AG09319 (cell line): ENCODE measurements around the gene DCXR.

Experiments used
- DNase-seq: peaks from one replicate; pipeline ENCODE4 v3.0.0-alpha.2; 2010; ENCODE audit warnings: low read depth; ENCODE audit errors: extremely low read depth
- CTCF ChIP-seq: IDR thresholded peaks from 2 replicates; pipeline ENCODE4 v1.5.1; 2011; ENCODE audit warnings: low read depth, mild to moderate bottlenecking, inconsistent platforms, low read length, moderate library complexity

The DCXR gene

GRCh38 chr17:82077617-82078358 is 40.3 kb upstream of the DCXR start:
- no peak for DNase-seq
- no peak for TF ChIP-seq CTCF

- TF ChIP-seq CTCF, result no peak
- DNase-seq, result no peak
Measured at GRCh38 chr17:82076785-82077591, 39.5 kb upstream of the DCXR start.

GRCh38 chr17:82076018-82076784 is 38.7 kb upstream of the DCXR start:
- no peak for TF ChIP-seq CTCF
- DNase-seq, result no peak

GRCh38 chr17:82073446-82073845 is 35.9 kb upstream of the DCXR start:
- DNase-seq, result no peak
- TF ChIP-seq CTCF, result no peak

GRCh38 chr17:82072827-82073226 is 35.3 kb upstream of the DCXR start:
- no peak for TF ChIP-seq CTCF
- DNase-seq, result no peak

GRCh38 chr17:82070611-82071010 is 33.1 kb upstream of the DCXR start:
- no peak for TF ChIP-seq CTCF
- DNase-seq, result no peak
